CD4-positive, CD25-positive, alpha-beta regulatory T cell (primary cell): ENCODE results near the gene LRMDA. TPM values are rescaled to one million over a fixed set of nuclear protein-coding genes. Genes with fewer than 3 reads are reported as not detected.

Experiments
- ATAC-seq, 2 donors: fragments of 150-1000 bp; cut with Tn5 transposase; one replicate each; pipeline ENCODE4 v1.10.0; 2021; ENCODE audit warnings: low read depth in 2 of 2, moderate number of reproducible peaks in 2 of 2, moderate library complexity in 1 of 2
- DNase-seq, 3 donors: peaks; one replicate each; pipeline versions ENCODE4 v3.0.0 to v3.0.0-alpha.2; 2012 to 2022; ENCODE audit warnings: mixed read lengths in 1 of 3
- H3K27ac ChIP-seq: one replicate; pipeline ENCODE4 v1.7.0; 2013; ENCODE audit warnings: mild to moderate bottlenecking, low read length; ENCODE audit not compliant: insufficient read depth, poor library complexity, severe bottlenecking
- H3K27me3 ChIP-seq: one replicate; pipeline ENCODE4 v1.7.0; 2013; ENCODE audit warnings: low read length; ENCODE audit not compliant: control insufficient read depth, insufficient read depth
- H3K36me3 ChIP-seq: one replicate; pipeline ENCODE4 v1.7.0; 2013; ENCODE audit warnings: mild to moderate bottlenecking, low read length, moderate library complexity; ENCODE audit not compliant: control insufficient read depth, insufficient read depth
- H3K4me1 ChIP-seq: 2 replicates; pipeline ENCODE4 v1.7.0; 2013; ENCODE audit warnings: mild to moderate bottlenecking, low read length; ENCODE audit not compliant: insufficient read depth, control insufficient read depth, poor library complexity, severe bottlenecking
- H3K4me3 ChIP-seq: one replicate; pipeline ENCODE4 v1.7.0; 2013; ENCODE audit warnings: low read depth, mild to moderate bottlenecking, low read length, moderate library complexity
- H3K9me3 ChIP-seq, 2 experiments: 1 replicate in 1 of 2; 2 replicates in 1 of 2; pipeline ENCODE4 v1.7.0; 2013; ENCODE audit warnings: low read length in 2 of 2, mild to moderate bottlenecking in 1 of 2, moderate library complexity in 1 of 2; ENCODE audit not compliant: control insufficient read depth in 2 of 2
- H3K27ac Mint-ChIP-seq, 3 donors: one replicate each; pipeline ENCODE4 v1.8.0; 2020 to 2022; ENCODE audit warnings: mild to moderate bottlenecking in 3 of 3, mixed read lengths in 3 of 3, moderate library complexity in 2 of 3
- H3K27me3 Mint-ChIP-seq: one replicate; pipeline ENCODE4 v1.8.0; 2022; ENCODE audit warnings: mild to moderate bottlenecking, mixed read lengths
- H3K36me3 Mint-ChIP-seq: one replicate; pipeline ENCODE4 v1.8.0; 2020; ENCODE audit warnings: mixed read lengths
- H3K4me1 Mint-ChIP-seq, 4 donors: one replicate each; pipeline ENCODE4 v1.8.0; 2020 to 2022; ENCODE audit warnings: mixed read lengths in 4 of 4, mild to moderate bottlenecking in 1 of 4
- H3K4me3 Mint-ChIP-seq, 4 donors: one replicate each; pipeline ENCODE4 v1.8.0; 2020 to 2022; ENCODE audit warnings: mild to moderate bottlenecking in 4 of 4, mixed read lengths in 4 of 4, moderate library complexity in 3 of 4
- H3K9me3 Mint-ChIP-seq, 7 donors: one replicate each; pipeline ENCODE4 v1.8.0; 2020 to 2022; ENCODE audit warnings: mixed read lengths in 7 of 7, mild to moderate bottlenecking in 3 of 7, moderate library complexity in 2 of 7
- polyA plus RNA-seq, 4 donors: library from polyadenylated mRNA; unstranded; fragments of 300-500 nt; fragmentation: Illumina TruSeq; gene quantifications; one replicate each; pipeline ENCODE4 v1.2.3, GENCODE V29; 2021
- total RNA-seq: library from RNA; stranded (reverse); gene quantifications from one replicate; pipeline ENCODE4 v1.2.3, GENCODE V29; 2022

Gene LRMDA
- total and polyA plus RNA-seq, 5 donors from 2014 or later: 0.10 TPM; not detected in 4

DNA sequence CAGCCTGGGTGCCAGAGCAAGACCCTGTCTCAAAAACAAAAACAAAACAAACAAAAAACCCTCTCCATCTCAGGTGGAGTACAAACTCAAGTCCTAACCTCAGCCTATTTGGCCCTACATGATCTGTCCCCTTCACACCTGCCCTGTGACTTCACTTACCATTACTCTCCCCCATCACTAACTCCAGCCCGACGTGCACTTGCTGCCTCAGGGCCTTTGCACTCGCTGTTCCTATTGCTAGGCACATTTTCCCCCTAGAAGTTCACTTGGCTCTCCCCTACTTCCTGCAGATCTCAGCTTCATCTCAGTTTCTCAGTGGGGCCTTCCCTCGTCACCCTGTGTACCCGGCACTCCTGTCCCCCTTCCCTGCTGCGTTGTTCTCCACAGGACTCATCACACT lies 8.5 kb upstream of the LRMDA start:
- Mint-ChIP-seq H3K9me3 (peaks cover 0 to 2% (median 0%) of the 10 kb centered on the region in 7 donors), H3K4me3 (no peak overlapping the region), H3K27me3 (peaks cover 29% of the 10 kb centered on the region), H3K27ac (no peak overlapping the region), H3K36me3 (no peaks in the 10 kb centered on the region), H3K4me1 (no peaks in the 10 kb centered on the region)
- no peaks in the 10 kb centered on the region for H3K4me1 ChIP-seq
- H3K9me3 ChIP-seq: no peaks in the 10 kb centered on the region
- no peaks in the 10 kb centered on the region for H3K36me3 ChIP-seq
- H3K27me3 ChIP-seq: peaks cover 2% of the 10 kb centered on the region
- no peak for DNase-seq
- H3K27ac ChIP-seq: no peak overlapping the region
- no peak for ATAC-seq
- H3K4me3 ChIP-seq: no peak overlapping the region

DNA sequence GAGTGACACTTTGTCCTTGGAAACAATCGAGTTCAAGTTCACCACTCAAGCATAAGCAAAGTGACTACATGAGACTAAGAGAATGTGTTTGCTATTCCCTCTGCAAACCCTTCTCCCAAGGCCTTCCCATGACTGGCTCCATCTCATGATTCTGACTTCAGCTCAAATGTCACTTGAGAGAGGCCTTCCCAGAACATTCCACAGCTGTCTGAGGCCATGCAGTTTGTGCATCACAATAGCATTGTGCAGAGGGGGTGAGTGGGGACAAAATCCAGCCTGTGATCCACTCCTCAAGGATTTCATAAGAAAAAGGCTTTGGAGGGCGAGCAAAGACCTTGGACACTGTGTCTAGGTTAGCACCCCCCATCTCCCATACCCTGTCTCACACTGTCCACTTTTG lies 6.9 kb upstream of the LRMDA start:
- H3K36me3 ChIP-seq: no peaks in the 10 kb centered on the region
- no peaks in the 10 kb centered on the region for H3K4me1 ChIP-seq
- H3K4me3 Mint-ChIP-seq: no peak overlapping the region
- H3K4me3 ChIP-seq: no peak overlapping the region
- no peaks in the 10 kb centered on the region for H3K4me1 Mint-ChIP-seq
- no peak overlapping the region for H3K27ac ChIP-seq
- H3K36me3 Mint-ChIP-seq: no peaks in the 10 kb centered on the region
- no peak overlapping the region for H3K27ac Mint-ChIP-seq
- H3K9me3 Mint-ChIP-seq: peaks cover 0 to 2% (median 0%) of the 10 kb centered on the region in 7 donors
- H3K27me3 Mint-ChIP-seq: peaks cover 23% of the 10 kb centered on the region
- DNase-seq (no peak), ATAC-seq (no peak)
- peaks cover 5% of the 10 kb centered on the region for H3K27me3 ChIP-seq
- H3K9me3 ChIP-seq: no peaks in the 10 kb centered on the region

DNA sequence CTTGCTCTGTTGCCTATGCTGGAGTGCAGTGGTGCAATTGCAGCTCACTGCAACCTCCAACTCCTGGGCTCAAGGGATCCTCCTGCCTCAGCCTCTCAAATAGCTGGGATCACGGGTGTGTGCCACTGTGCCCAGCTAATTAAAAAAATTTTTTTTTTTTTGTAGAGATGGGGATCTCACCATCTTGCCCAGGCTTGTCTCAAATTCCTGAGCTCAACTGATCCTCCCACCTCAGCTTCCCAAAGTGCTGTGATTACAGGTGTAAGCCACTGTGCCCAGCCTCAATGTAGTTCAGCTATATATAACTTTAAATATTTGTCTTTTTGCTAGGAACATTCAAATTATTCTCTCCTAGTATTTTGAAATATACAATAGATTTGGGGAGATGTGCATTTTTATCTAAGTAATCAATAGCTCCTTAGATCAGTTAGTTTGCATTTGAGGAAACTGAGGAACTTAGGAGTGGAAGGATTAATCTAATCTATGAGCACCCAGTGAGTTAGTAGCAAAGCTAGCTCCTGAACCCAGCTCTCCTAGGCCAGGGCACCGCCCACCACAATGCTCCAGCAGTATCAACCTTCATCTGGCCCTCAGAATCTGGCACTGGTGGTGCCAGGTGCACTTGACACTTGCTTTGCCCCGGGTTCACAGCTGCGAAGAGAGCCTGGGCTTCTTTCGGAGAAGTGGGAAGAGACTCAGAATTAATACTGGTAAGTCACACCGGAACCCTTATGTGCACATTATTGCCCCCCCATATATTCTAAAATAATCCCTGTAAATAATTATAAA lies 5.9 kb upstream of the LRMDA start:
- no peak overlapping the region for H3K4me3 Mint-ChIP-seq
- no peak overlapping the region for H3K27ac Mint-ChIP-seq
- peaks cover 0 to 2% (median 0%) of the 10 kb centered on the region in 7 donors for H3K9me3 Mint-ChIP-seq
- no peak for DNase-seq
- ATAC-seq: no peak
- no peaks in the 10 kb centered on the region for H3K9me3 ChIP-seq
- no peaks in the 10 kb centered on the region for H3K4me1 ChIP-seq
- peaks cover 32% of the 10 kb centered on the region for H3K27me3 Mint-ChIP-seq
- H3K4me3 ChIP-seq: no peak overlapping the region
- H3K36me3 ChIP-seq: no peaks in the 10 kb centered on the region
- H3K4me1 Mint-ChIP-seq: no peaks in the 10 kb centered on the region
- no peak overlapping the region for H3K27ac ChIP-seq
- H3K36me3 Mint-ChIP-seq: no peaks in the 10 kb centered on the region
- H3K27me3 ChIP-seq: peaks cover 9% of the 10 kb centered on the region

DNA sequence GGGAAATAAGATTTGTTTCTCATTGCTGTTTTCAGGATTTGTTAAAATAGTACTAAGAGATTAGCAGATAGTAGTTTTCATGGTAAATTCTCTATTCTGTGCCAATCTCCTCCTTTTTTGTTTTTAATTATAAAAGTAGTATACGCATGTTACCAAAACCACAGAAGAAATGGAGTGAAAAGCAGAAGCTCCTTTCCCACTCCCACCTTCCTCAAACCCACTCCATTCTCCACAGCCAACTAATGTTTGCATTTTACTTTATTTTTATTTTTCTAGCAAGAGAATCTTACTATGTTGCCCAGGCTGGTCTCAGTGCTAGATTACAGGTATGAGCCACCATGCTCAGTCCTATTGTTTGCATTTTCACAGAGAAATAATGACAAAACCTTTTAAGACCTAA lies 4.5 kb upstream of the LRMDA start:
- no peaks in the 10 kb centered on the region for H3K36me3 ChIP-seq
- Mint-ChIP-seq H3K27ac (no peak overlapping the region), H3K4me1 (peaks cover 0 to under 1% (median under 1%) of the 10 kb centered on the region in 4 donors), H3K9me3 (peaks cover 0 to 2% (median 0%) of the 10 kb centered on the region in 7 donors), H3K27me3 (peaks cover 27% of the 10 kb centered on the region), H3K36me3 (no peaks in the 10 kb centered on the region), H3K4me3 (no peak overlapping the region)
- ATAC-seq (no peak), DNase-seq (no peak)
- no peak overlapping the region for H3K27ac ChIP-seq
- no peak overlapping the region for H3K4me3 ChIP-seq
- no peaks in the 10 kb centered on the region for H3K9me3 ChIP-seq
- peaks cover 9% of the 10 kb centered on the region for H3K27me3 ChIP-seq
- H3K4me1 ChIP-seq: no peaks in the 10 kb centered on the region

DNA sequence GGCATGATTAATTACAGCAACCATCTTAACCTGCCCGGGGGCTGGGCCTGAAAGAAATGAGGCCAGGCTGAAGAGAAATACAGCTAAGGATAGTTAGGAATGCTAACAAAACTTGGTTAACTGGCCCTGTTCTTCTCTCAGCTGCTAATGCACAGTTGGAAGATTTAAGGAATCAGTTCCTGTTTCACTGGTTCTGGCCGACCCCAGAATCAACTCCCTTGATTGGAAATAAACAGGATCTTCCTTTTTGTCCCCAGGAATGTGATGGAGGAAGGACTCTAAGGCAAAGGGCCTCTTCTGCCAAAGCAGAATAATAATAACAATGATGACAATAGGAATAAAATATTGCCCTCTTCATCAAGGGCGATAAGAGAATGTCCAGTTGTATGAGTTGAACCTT lies 3.5 kb upstream of the LRMDA start:
- peaks cover 0 to 2% (median under 1%) of the 10 kb centered on the region in 4 donors for H3K4me1 Mint-ChIP-seq
- peaks cover 14% of the 10 kb centered on the region for H3K27me3 ChIP-seq
- H3K27me3 Mint-ChIP-seq: peaks cover 35% of the 10 kb centered on the region
- no peaks in the 10 kb centered on the region for H3K9me3 ChIP-seq
- no peaks in the 10 kb centered on the region for H3K36me3 ChIP-seq
- no peaks in the 10 kb centered on the region for H3K4me1 ChIP-seq
- DNase-seq: no peak
- no peak overlapping the region for H3K4me3 Mint-ChIP-seq
- H3K36me3 Mint-ChIP-seq: no peaks in the 10 kb centered on the region
- H3K4me3 ChIP-seq: no peak overlapping the region
- peaks cover 0 to 3% (median 0%) of the 10 kb centered on the region in 7 donors for H3K9me3 Mint-ChIP-seq
- H3K27ac Mint-ChIP-seq: no peak overlapping the region
- no peak for ATAC-seq
- no peak overlapping the region for H3K27ac ChIP-seq

DNA sequence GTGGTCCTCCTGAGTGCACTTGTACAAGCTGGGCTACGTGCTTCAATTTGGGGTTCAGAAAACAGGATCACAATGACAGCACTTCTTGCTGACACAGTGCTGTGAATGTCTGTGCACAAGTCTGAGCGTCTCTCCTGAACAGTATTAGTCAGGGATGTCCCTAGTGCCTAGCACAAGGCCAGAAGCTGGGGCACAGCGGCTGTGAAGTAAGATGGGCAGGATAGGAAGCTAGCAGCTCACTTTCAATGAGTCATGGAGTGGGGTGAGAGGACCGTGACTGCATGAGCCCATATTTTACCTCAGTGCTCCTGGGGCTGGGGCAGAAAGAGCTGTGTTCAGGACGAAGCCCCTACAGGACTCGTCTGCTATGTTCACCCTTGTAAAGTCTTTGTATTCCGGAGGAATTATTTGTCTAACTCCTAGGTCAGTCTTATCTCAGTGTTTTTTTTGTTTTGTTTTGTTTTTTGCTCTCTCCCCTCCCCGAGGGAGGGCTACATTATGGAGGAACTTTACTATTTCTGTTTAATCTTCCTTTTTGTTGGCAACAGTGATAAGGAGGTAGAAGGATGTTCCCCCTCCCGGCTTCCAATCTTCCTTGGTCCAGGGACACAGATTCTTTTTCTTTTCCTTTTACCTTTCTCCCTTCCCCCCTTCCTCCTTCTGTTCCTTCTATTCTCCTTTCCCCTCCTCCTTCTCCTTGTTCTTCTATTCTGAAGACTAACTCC lies 2.8 kb upstream of the LRMDA start:
- Histone ChIP-seq H3K4me3 (no peak overlapping the region), H3K36me3 (no peaks in the 10 kb centered on the region), H3K4me1 (no peaks in the 10 kb centered on the region), H3K27me3 (peaks cover 14% of the 10 kb centered on the region), H3K27ac (no peak overlapping the region), H3K9me3 (no peaks in the 10 kb centered on the region)
- DNase-seq (no peak), ATAC-seq (no peak)
- H3K9me3 Mint-ChIP-seq: peaks cover 0 to 3% (median 0%) of the 10 kb centered on the region in 7 donors
- H3K4me1 Mint-ChIP-seq: peaks cover 0 to 4% (median 2%) of the 10 kb centered on the region in 4 donors
- H3K36me3 Mint-ChIP-seq: no peaks in the 10 kb centered on the region
- no peak overlapping the region for H3K27ac Mint-ChIP-seq
- H3K4me3 Mint-ChIP-seq: no peak overlapping the region
- H3K27me3 Mint-ChIP-seq: peaks cover 39% of the 10 kb centered on the region

DNA sequence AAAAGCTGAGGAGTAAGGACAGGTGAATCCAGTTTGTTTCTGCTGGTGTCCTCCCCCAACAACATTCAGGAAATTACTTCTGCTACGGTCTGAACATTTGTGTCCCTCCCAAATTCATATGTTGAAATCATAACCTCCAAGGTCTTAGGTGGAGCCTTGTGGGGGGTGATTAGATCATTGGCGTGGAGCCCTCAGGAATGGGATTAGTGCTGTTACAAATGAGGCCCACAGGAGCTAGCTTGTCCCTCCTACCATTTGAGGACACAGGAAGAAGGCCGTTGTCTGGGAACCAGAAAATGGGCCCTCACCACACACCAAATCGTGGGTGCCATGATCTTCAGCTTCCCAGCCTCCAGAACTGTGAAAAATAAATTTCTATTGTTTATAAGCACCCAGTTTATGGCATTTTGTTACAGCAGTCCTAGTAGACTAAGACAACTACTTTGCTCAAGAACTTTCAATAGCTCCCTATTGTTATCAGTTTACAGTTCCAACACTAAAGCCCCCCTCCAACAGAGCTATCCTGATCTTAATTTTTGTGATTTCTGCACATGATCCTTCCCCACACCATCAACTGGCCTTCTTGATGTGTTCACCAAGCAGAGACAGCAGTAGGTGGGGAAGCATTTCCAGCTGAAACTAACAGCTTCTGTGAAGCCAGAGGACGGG lies 2.1 kb upstream of the LRMDA start:
- Mint-ChIP-seq H3K27ac (peak overlapping the region in 1 of 3 donors; percentile 40), H3K4me3 (no peak overlapping the region), H3K9me3 (peaks cover 0 to 3% (median 0%) of the 10 kb centered on the region in 7 donors), H3K36me3 (no peaks in the 10 kb centered on the region), H3K4me1 (peaks cover 0 to 4% (median 2%) of the 10 kb centered on the region in 4 donors), H3K27me3 (peaks cover 46% of the 10 kb centered on the region)
- Histone ChIP-seq H3K4me3 (no peak overlapping the region), H3K27ac (no peak overlapping the region), H3K4me1 (no peaks in the 10 kb centered on the region), H3K36me3 (no peaks in the 10 kb centered on the region), H3K27me3 (peaks cover 18% of the 10 kb centered on the region), H3K9me3 (no peaks in the 10 kb centered on the region)
- no peak for DNase-seq
- no peak for ATAC-seq
